HepG2 (cell line): ENCODE data around the gene DEGS1. TPM values are rescaled to one million over a fixed set of nuclear protein-coding genes. Genes with fewer than 3 reads are reported as not detected.

Experiments used
- CREM ChIP-seq, 2 experiments: sonication (generic) in 1 of 2; formaldehyde crosslinking in 1 of 2; IDR thresholded peaks; 2 replicates each; pipeline versions ENCODE4 v1.4.0 to v1.6.1; 2016 to 2020; ENCODE audit warnings: antibody characterized with exemption in 1 of 2, mild to moderate bottlenecking in 1 of 2, missing genetic modification reagents in 1 of 2
- ERF ChIP-seq: IDR thresholded peaks from 2 replicates; pipeline ENCODE4 v1.6.1; 2018; ENCODE audit warnings: missing biosample characterization, missing genetic modification reagents
- GATA4 ChIP-seq: sonication (generic); IDR thresholded peaks from 2 replicates; pipeline ENCODE4 v1.6.1; 2016; ENCODE audit warnings: antibody characterized with exemption, low read depth, borderline replicate concordance
- GATAD1 ChIP-seq: IDR thresholded peaks from 2 replicates; pipeline ENCODE4 v1.6.1; 2016; ENCODE audit warnings: missing genetic modification reagents, missing compliant biosample characterization
- HCFC1 ChIP-seq: fragments of 150-350 bp; IDR thresholded peaks from 2 replicates; pipeline ENCODE4 v1.6.1; 2014; ENCODE audit warnings: low read depth, low read length
- HNF4A ChIP-seq: sonication (generic); formaldehyde crosslinking; IDR thresholded peaks from 2 replicates; pipeline ENCODE4 v1.4.0; 2020; ENCODE audit warnings: missing genetic modification reagents
- IRF9 ChIP-seq: sonication (generic); formaldehyde crosslinking; IDR thresholded peaks from 2 replicates; pipeline ENCODE4 v1.8.0; 2022; ENCODE audit warnings: missing genetic modification reagents, mild to moderate bottlenecking, borderline replicate concordance
- NFATC3 ChIP-seq: sonication (generic); formaldehyde crosslinking; IDR thresholded peaks from 2 replicates; pipeline ENCODE4 v1.5.1; 2020; ENCODE audit warnings: mild to moderate bottlenecking, missing genetic modification reagents
- NFE2L1 ChIP-seq: sonication (generic); formaldehyde crosslinking; IDR thresholded peaks from 2 replicates; pipeline ENCODE4 v1.4.0; 2020; ENCODE audit warnings: missing genetic modification reagents, mild to moderate bottlenecking, borderline replicate concordance
- RAD51 ChIP-seq: fragments of 450-650 bp; IDR thresholded peaks from 2 replicates; pipeline ENCODE4 v1.6.1; 2016; ENCODE audit warnings: borderline replicate concordance
- RFXANK ChIP-seq: IDR thresholded peaks from 2 replicates; pipeline ENCODE4 v1.6.1; 2016
- SAP130 ChIP-seq: IDR thresholded peaks from 2 replicates; pipeline ENCODE4 v1.6.1; 2016; ENCODE audit warnings: low read depth
- SMAD3 ChIP-seq: sonication (generic); formaldehyde crosslinking; IDR thresholded peaks from 2 replicates; pipeline ENCODE4 v1.4.0; 2020; ENCODE audit warnings: missing genetic modification reagents
- SMARCC2 ChIP-seq: fragments of 450-650 bp; IDR thresholded peaks from 2 replicates; pipeline ENCODE4 v1.6.1; 2017; ENCODE audit warnings: antibody characterized with exemption, mild to moderate bottlenecking
- ZMAT3 ChIP-seq: sonication (generic); formaldehyde crosslinking; conservative IDR thresholded peaks from 2 replicates; pipeline ENCODE4 v1.7.0; 2021; ENCODE audit warnings: missing genetic modification reagents
- ZNF124 ChIP-seq: sonication (generic); formaldehyde crosslinking; IDR thresholded peaks from 2 replicates; pipeline ENCODE4 v1.4.0; 2020; ENCODE audit warnings: missing genetic modification reagents
- ZNF292 ChIP-seq: sonication (generic); formaldehyde crosslinking; IDR thresholded peaks from 2 replicates; pipeline ENCODE4 v1.8.1; 2022; ENCODE audit warnings: mild to moderate bottlenecking, low read depth, missing genetic modification reagents, borderline replicate concordance
- ZNF296 ChIP-seq: sonication (generic); formaldehyde crosslinking; conservative IDR thresholded peaks from 2 replicates; pipeline ENCODE4 v1.5.0; 2020; ENCODE audit warnings: mild to moderate bottlenecking, missing genetic modification reagents
- ZNF30 ChIP-seq: sonication (generic); formaldehyde crosslinking; IDR thresholded peaks from 2 replicates; pipeline ENCODE4 v1.5.0; 2020; ENCODE audit warnings: mild to moderate bottlenecking, missing genetic modification reagents
- ZNF350 ChIP-seq: sonication (generic); formaldehyde crosslinking; IDR thresholded peaks from 2 replicates; pipeline ENCODE4 v1.4.0; 2020; ENCODE audit warnings: mild to moderate bottlenecking, low read depth, missing genetic modification reagents, borderline replicate concordance
- ZNF431 ChIP-seq: sonication (generic); formaldehyde crosslinking; IDR thresholded peaks from 2 replicates; pipeline ENCODE4 v1.9.0; 2022; ENCODE audit warnings: missing genetic modification reagents, low read depth, mild to moderate bottlenecking, borderline replicate concordance
- ZNF441 ChIP-seq: sonication (generic); formaldehyde crosslinking; IDR thresholded peaks from 2 replicates; pipeline ENCODE4 v1.7.0; 2021; ENCODE audit warnings: missing genetic modification reagents, borderline replicate concordance
- ZNF557 ChIP-seq: sonication (generic); formaldehyde crosslinking; IDR thresholded peaks from 2 replicates; pipeline ENCODE4 v1.4.0; 2020; ENCODE audit warnings: missing genetic modification reagents
- ZNF589 ChIP-seq: sonication (generic); formaldehyde crosslinking; conservative IDR thresholded peaks from 2 replicates; pipeline ENCODE4 v1.8.0; 2022; ENCODE audit warnings: mild to moderate bottlenecking, moderate library complexity, missing genetic modification reagents
- ZNF644 ChIP-seq: IDR thresholded peaks from 2 replicates; pipeline ENCODE4 v1.6.1; 2016; ENCODE audit warnings: low read depth
- polyA plus RNA-seq, 8 experiments: library from polyadenylated mRNA; depleted of rRNA in 3 of 8; stranded (reverse) in 7 of 8; unstranded in 1 of 8; fragments of >200 nt; fragmentation: Illumina TruSeq in 4 of 8; extraction: Trizol in 4 of 8; gene quantifications; 2 replicates each; pipeline versions ENCODE4 v1.2.1 to v1.2.3, GENCODE V29; 2011 to 2016; ENCODE audit warnings: low read depth in 4 of 8, missing spikeins in 1 of 8, mixed read lengths in 1 of 8; ENCODE audit not compliant: insufficient read depth in 1 of 8
- total RNA-seq, 5 experiments: library from RNA; depleted of rRNA; stranded (reverse); fragments of >200 nt; fragmentation: Illumina TruSeq; extraction: Trizol; gene quantifications; 2 replicates each; pipeline ENCODE4 v1.2.3, GENCODE V29; 2016; ENCODE audit warnings: low read depth in 1 of 5
- TF ChIP-seq, protein P1 (sequence below): sonication (generic); formaldehyde crosslinking; IDR thresholded peaks from 2 replicates; pipeline ENCODE4 v1.4.0; 2020; ENCODE audit warnings: missing genetic modification reagents

Gene DEGS1
- total and polyA plus RNA-seq, 2 of the 13 experiments (the other 11 are each of a cell fraction or from before 2014, with no cell fraction given): 18.1 to 35.9 TPM

- TF ChIP-seq ZNF350: no peak
- no peak for TF ChIP-seq ZMAT3 (CRISPR knock-in tag)
- TF ChIP-seq ZNF644: no peak
- no peak for TF ChIP-seq GATAD1
- TF ChIP-seq HCFC1: no peak
- TF ChIP-seq SMARCC2: no peak
- TF ChIP-seq ZNF30 (CRISPR knock-in tag): no peak
- TF ChIP-seq ZNF124 (CRISPR knock-in tag): no peak; the same call in 1 of the 2 replicates
- TF ChIP-seq, protein P1, sequence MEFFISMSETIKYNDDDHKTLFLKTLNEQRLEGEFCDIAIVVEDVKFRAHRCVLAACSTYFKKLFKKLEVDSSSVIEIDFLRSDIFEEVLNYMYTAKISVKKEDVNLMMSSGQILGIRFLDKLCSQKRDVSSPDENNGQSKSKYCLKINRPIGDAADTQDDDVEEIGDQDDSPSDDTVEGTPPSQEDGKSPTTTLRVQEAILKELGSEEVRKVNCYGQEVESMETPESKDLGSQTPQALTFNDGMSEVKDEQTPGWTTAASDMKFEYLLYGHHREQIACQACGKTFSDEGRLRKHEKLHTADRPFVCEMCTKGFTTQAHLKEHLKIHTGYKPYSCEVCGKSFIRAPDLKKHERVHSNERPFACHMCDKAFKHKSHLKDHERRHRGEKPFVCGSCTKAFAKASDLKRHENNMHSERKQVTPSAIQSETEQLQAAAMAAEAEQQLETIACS (CRISPR knock-in tag): no peak; the same call in 1 of the 2 replicates
- TF ChIP-seq SAP130 (CRISPR knock-in tag): peak; percentile 59
- TF ChIP-seq ZNF441 (CRISPR knock-in tag): no peak; the same call in 1 of the 2 replicates
- no peak for TF ChIP-seq SMAD3 (CRISPR knock-in tag)
- no peak for TF ChIP-seq RAD51
- TF ChIP-seq RFXANK (CRISPR knock-in tag): no peak
- TF ChIP-seq IRF9 (CRISPR knock-in tag): no peak
- no peak for TF ChIP-seq ZNF296 (CRISPR knock-in tag)
- TF ChIP-seq ZNF557 (CRISPR knock-in tag): no peak
- TF ChIP-seq ERF (CRISPR knock-in tag): peak; percentile 36
- no peak for TF ChIP-seq ZNF292
- no peak for TF ChIP-seq CREM (IDR thresholded peaks at IDR 0.05)
- TF ChIP-seq CREM (CRISPR knock-in tag; IDR thresholded peaks at IDR 0.05): no peak
- no peak for TF ChIP-seq HNF4A (CRISPR knock-in tag)
- no peak for TF ChIP-seq GATA4
- no peak for TF ChIP-seq NFATC3 (CRISPR knock-in tag)
- no peak for TF ChIP-seq NFE2L1 (CRISPR knock-in tag)
- no peak for TF ChIP-seq ZNF589 (CRISPR knock-in tag)
- TF ChIP-seq ZNF431 (CRISPR knock-in tag): peak; percentile 67; the same call in 1 of the 2 replicates
Measured at GRCh38 chr1:224182866-224183590, at the start of gene DEGS1 (continued).
